AG04449 (cell line): ENCODE data around the gene GPI.
A peak's percentile ranks its signal among the peaks of the same experiment; 100 is the strongest.
"Not testable (repeated sequence)": the region's sequence is repeated elsewhere in the genome, so short reads cannot be mapped to it uniquely, and the experiment has no call there.

ENCODE experiments used
- CTCF ChIA-PET: fragments of 350-600 bp; formaldehyde crosslinking; extraction: SDS; loops from one replicate; lab custom pipeline; 2021; ENCODE audit warnings: antibody characterized with exemption; lab: Yijun Ruan, JAX
- POLR2A ChIA-PET: fragments of 400-600, 350-600 bp; formaldehyde crosslinking; extraction: SDS; loops from one replicate; lab custom pipeline; 2020; ENCODE audit warnings: antibody characterized with exemption, inconsistent platforms; lab: Yijun Ruan, JAX
- DNase-seq: peaks from one replicate; pipeline ENCODE4 v3.0.0-alpha.2; 2010; ENCODE audit warnings: low read depth, low spot score
- H3K4me3 ChIP-seq: 2 replicates; pipeline ENCODE4 v1.5.1; 2011; ENCODE audit warnings: low read depth, mild to moderate bottlenecking, control low read depth, low read length
- TF ChIP-seq, protein P1 (sequence below): IDR thresholded peaks from one replicate; pipeline ENCODE4 v1.5.1; 2011; ENCODE audit warnings: mild to moderate bottlenecking, moderate library complexity, low read length, control low read depth, inconsistent platforms; ENCODE audit not compliant: insufficient read depth; ENCODE audit errors: missing control alignments

GPI gene

DNA sequence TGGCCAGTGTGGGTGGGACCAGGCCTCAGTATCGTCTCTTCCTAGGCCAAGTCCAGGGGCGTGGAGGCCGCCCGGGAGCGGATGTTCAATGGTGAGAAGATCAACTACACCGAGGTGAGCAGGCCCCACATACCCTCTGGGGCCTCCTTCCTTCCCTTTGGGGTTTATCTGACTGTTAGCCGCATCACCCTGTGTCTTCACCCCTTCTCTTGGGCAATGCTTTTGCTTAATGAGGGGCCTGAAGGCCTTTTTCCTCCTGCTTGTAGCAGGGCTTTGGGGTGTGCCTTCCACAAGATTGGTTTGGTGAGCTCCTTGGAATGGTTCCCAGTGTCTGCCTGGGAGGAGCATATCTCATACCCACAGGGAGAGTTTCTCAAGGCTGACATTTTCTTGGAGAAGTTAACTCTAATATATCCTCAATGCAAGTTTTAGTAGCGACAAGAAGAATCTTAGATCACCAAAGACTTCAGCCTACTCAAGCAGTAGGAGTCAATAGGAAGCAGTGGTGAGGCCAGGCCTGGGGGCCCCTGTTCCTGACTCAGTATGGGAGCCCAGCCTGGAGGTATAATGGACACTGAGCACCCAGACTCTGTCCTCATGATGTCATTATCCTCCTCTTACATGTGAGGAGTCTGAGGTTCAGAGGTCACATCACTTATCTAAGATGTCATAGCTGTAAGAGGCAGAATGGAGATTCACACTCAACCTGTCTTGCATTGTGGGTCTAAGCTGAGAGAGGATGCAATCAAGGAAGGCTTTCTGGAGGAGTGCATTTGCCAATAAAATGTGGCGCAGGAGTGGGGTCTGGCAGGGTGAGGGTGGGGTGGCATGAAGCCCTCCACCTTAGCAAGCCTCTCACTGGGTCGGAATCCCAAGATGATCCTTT lies 2.0 kb downstream of the GPI start:
- H3K4me3 ChIP-seq: peak overlapping the region; percentile 81
- POLR2A ChIA-PET: no interaction called here
- peak; percentile 61 for DNase-seq
- CTCF ChIA-PET: interaction anchor here (1.2 kb wide), 1 partner anchor 7 kb away, joined by 4 read pairs; no protein-coding TSS in a partner anchor
- TF ChIP-seq, protein P1, sequence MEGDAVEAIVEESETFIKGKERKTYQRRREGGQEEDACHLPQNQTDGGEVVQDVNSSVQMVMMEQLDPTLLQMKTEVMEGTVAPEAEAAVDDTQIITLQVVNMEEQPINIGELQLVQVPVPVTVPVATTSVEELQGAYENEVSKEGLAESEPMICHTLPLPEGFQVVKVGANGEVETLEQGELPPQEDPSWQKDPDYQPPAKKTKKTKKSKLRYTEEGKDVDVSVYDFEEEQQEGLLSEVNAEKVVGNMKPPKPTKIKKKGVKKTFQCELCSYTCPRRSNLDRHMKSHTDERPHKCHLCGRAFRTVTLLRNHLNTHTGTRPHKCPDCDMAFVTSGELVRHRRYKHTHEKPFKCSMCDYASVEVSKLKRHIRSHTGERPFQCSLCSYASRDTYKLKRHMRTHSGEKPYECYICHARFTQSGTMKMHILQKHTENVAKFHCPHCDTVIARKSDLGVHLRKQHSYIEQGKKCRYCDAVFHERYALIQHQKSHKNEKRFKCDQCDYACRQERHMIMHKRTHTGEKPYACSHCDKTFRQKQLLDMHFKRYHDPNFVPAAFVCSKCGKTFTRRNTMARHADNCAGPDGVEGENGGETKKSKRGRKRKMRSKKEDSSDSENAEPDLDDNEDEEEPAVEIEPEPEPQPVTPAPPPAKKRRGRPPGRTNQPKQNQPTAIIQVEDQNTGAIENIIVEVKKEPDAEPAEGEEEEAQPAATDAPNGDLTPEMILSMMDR: no peak

DNA sequence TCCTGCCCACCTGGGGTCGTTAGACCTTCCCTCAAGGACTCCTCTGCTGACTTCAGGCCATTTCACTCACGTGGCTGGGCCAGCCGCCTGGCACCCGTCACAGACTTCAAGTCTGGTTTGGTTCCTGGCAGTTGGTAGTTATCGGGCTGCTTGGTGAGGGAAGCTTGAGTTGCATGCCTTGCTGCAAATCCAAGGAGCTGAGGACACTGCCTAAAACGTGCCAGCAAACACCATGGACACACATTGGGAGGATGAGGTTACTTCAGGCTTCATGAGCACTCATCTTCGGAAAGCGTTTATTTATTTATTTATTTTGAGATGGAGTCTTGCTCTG lies 2.6 kb downstream of the GPI start:
- ChIA-PET POLR2A (no interaction called here), CTCF (interaction anchor here (1.0 to 1.2 kb wide), 2 partner anchors 8 to 222 kb away, joined by 3 to 4 read pairs; no protein-coding TSS in a partner anchor)
- H3K4me3 ChIP-seq: no peak overlapping the region
- TF ChIP-seq, protein P1: no peak
- DNase-seq: no peak

DNA sequence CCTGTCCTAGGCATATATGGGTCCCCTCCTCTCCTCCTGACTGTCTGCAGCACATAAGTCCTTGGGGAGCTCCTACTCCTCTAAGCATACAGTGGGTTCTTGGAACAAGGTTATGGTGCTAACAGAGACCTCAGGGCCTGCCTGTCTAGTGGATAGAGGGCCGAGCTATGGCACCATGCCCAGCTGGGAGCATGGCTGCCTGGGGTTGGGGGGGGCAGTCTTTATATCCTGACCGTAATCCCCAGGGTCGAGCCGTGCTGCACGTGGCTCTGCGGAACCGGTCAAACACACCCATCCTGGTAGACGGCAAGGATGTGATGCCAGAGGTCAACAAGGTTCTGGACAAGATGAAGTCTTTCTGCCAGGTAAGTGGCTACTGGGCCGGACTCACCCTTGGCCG lies 3.3 kb downstream of the GPI start:
- ChIA-PET POLR2A (interaction anchor here (0.7 kb wide), 1 partner anchor 9 kb away, joined by 3 read pairs; no protein-coding TSS in a partner anchor), CTCF (interaction anchor here (1.0 to 1.2 kb wide), 3 partner anchors 9 to 223 kb away, joined by 3 to 4 read pairs (median 4); no protein-coding TSS in a partner anchor)
- TF ChIP-seq, protein P1: no peak
- H3K4me3 ChIP-seq: no peak overlapping the region
- DNase-seq: no peak

DNA sequence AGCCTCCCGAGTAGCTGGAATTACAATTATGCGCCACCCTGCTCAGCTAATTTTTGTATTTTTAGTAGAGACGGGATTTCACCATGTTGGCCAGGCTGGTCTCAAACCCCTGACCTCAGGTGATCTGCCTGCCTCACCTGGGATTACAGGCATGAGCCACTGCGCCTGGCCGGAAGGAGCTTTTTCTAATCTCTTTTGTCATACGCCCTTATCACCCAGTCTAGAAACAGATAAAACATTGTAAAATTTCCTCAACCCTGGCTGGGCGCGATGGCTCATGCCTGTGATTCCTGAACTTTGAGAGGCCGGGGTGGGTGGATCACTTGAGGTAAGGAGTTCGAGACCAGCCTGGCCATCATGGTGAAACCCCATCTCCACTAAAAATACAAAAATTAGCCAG lies 4.2 kb downstream of the GPI start:
- CTCF ChIA-PET: interaction anchor here (1.2 kb wide), 2 partner anchors 14 to 16 kb away, joined by 4 read pairs; no protein-coding TSS in a partner anchor
- H3K4me3 ChIP-seq, POLR2A ChIA-PET, DNase-seq: not testable (repeated sequence)

DNA sequence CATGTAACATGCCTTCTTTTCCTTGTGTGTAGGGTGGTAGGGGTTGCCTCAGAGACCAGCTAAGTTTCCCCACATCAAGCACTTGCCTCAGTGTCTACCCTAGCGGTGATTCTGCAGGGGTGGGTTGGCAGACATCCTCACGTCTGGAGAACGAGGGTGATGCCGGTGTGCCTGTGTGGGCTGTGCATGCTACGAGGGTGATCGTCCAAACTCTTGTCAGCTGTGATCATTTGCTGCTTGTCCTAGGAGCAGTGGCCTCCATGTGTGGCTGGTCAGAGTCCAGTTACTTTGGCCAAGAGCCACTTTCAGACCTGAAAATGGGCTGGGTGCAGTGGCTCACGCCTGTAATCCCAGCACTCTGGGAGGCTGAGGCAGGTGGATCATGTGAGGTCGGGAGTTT lies 5.1 kb downstream of the GPI start:
- TF ChIP-seq, protein P1: no peak
- ChIA-PET POLR2A (no interaction called here), CTCF (interaction anchor here (1.5 kb wide), 1 partner anchor 23 kb away, joined by 5 read pairs; no protein-coding TSS in a partner anchor)
- H3K4me3 ChIP-seq: no peak overlapping the region
- no peak for DNase-seq

DNA sequence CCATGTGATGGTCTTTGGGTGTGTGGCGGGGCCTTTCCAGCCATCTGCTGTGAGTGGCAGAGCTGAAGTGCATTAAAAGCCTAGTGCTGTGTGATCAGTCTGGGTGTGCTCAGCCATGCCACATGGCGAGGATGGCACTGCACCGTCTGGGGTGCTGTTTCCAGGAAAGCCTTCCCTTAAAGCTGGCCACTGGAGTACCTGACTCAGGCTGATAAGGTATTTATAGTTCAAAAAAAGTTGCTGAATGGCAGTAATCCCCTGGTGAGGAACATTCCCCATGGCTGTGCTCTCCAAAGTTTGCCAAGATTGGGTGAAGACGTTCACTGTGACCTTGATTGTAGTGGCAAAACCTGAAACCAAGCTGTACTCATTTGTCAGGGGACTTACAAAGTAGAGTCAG lies 6.0 kb downstream of the GPI start:
- no peak overlapping the region for H3K4me3 ChIP-seq
- ChIA-PET CTCF (interaction anchor here (0.7 to 1.5 kb wide), 2 partner anchors 24 to 129 kb away, joined by 3 to 5 read pairs; no protein-coding TSS in a partner anchor), POLR2A (no interaction called here)
- DNase-seq: no peak
- TF ChIP-seq, protein P1: no peak
